RCC 7860 (cell line): ENCODE data around the gene SLC45A1.
A peak's percentile ranks its signal among the peaks of the same experiment; 100 is the strongest.

ENCODE experiments used
- DNase-seq: peaks from one replicate; pipeline ENCODE4 v3.0.0-alpha.2; 2015; ENCODE audit warnings: low spot score
- FAIRE-seq: peaks from 2 replicates; lab custom pipeline; 2012; peaks lifted over from hg19 to GRCh38; lab: Jason Lieb, UNC

The SLC45A1 gene

GRCh38 chr1:8307628-8308027 lies 10.3 kb upstream of the SLC45A1 start:
- no peak for FAIRE-seq
- no peak for DNase-seq

GRCh38 chr1:8311068-8311718 lies 6.7 kb upstream of the SLC45A1 start:
- DNase-seq (no peak), FAIRE-seq (no peak)

- FAIRE-seq: no peak
Observed at GRCh38 chr1:8312235-8313218, 5.4 kb upstream of the SLC45A1 start.

GRCh38 chr1:8313231-8313630 lies 4.7 kb upstream of the SLC45A1 start:
- FAIRE-seq (no peak), DNase-seq (no peak)

More at GRCh38 chr1:8312235-8313218, 5.4 kb upstream of the SLC45A1 start:
- no peak for DNase-seq

- FAIRE-seq: peak; percentile 74
- DNase-seq: peak; percentile 68
Observed at GRCh38 chr1:8314346-8315280, 3.3 kb upstream of the SLC45A1 start.

GRCh38 chr1:8315573-8316475 lies 2.1 kb upstream of the SLC45A1 start:
- DNase-seq (no peak), FAIRE-seq (no peak)

GRCh38 chr1:8318436-8318835 lies 522 bp downstream of the SLC45A1 start:
- no peak for FAIRE-seq
- DNase-seq: no peak

- FAIRE-seq (no peak), DNase-seq (no peak)
Observed at GRCh38 chr1:8321612-8322011, 3.7 kb downstream of the SLC45A1 start.

GRCh38 chr1:8323706-8324105 lies 5.8 kb downstream of the SLC45A1 start:
- no peak for FAIRE-seq
- DNase-seq: no peak

- DNase-seq: no peak
- FAIRE-seq: no peak
Observed at GRCh38 chr1:8324176-8324810, 6.4 kb downstream of the SLC45A1 start.

GRCh38 chr1:8325771-8326170 lies 7.9 kb downstream of the SLC45A1 start:
- DNase-seq (no peak), FAIRE-seq (no peak)

- FAIRE-seq: no peak
Observed at GRCh38 chr1:8326265-8326664, 8.4 kb downstream of the SLC45A1 start.

GRCh38 chr1:8328271-8328670 lies 10.4 kb downstream of the SLC45A1 start:
- no peak for FAIRE-seq
- DNase-seq: no peak

More at GRCh38 chr1:8326265-8326664, 8.4 kb downstream of the SLC45A1 start:
- no peak for DNase-seq

GRCh38 chr1:8329439-8329838 lies 11.5 kb downstream of the SLC45A1 start:
- FAIRE-seq: no peak
- DNase-seq: no peak

GRCh38 chr1:8329858-8330257 lies 11.9 kb downstream of the SLC45A1 start:
- no peak for DNase-seq
- no peak for FAIRE-seq

- no peak for FAIRE-seq
- DNase-seq: no peak
Observed at GRCh38 chr1:8330271-8331125, 12.6 kb downstream of the SLC45A1 start.

- FAIRE-seq (no peak), DNase-seq (no peak)
Observed at GRCh38 chr1:8332806-8333205, 14.9 kb downstream of the SLC45A1 start.

- FAIRE-seq: no peak
- DNase-seq: no peak
Observed at GRCh38 chr1:8333246-8333987, 15.5 kb downstream of the SLC45A1 start.
